Measurements from ENCODE around the gene ITGAD. TPM values are rescaled to one million over a fixed set of nuclear protein-coding genes. Genes with fewer than 3 reads are reported as not detected.

ITGAD gene
- total RNA-seq, 1 donor from 2014 or later = not detected

GRCh38 chr16:31377210-31377903 lies 15.8 kb upstream of the ITGAD start:
- Mint-ChIP-seq H3K36me3 (no peaks in the 10 kb centered on the region), H3K4me3 (no peak overlapping the region), H3K27me3 (ENCODE audit: low read depth) (peaks cover 46% of the 10 kb centered on the region), H3K4me1 (no peaks in the 10 kb centered on the region), H3K9me3 (no peaks in the 10 kb centered on the region), H3K27ac (no peak overlapping the region)
- no peak for DNase-seq (ENCODE audit: low spot score in 2 of 2, unreplicated experiment in 2 of 2)
- TF ChIP-seq CTCF (IDR thresholded peaks at IDR 0.05; ENCODE audit: unreplicated experiment) = no peak

- H3K4me3 Mint-ChIP-seq = no peak overlapping the region
- no peaks in the 10 kb centered on the region for H3K36me3 Mint-ChIP-seq
- H3K27ac Mint-ChIP-seq = no peak overlapping the region
- no peaks in the 10 kb centered on the region for H3K4me1 Mint-ChIP-seq
- H3K27me3 Mint-ChIP-seq (ENCODE audit: low read depth) = peaks cover 52% of the 10 kb centered on the region
- no peak for DNase-seq (ENCODE audit: low spot score in 2 of 2, unreplicated experiment in 2 of 2)
- TF ChIP-seq CTCF (IDR thresholded peaks at IDR 0.05; ENCODE audit: unreplicated experiment) = no peak
- H3K9me3 Mint-ChIP-seq = no peaks in the 10 kb centered on the region
Measured at GRCh38 chr16:31380201-31380600, 12.9 kb upstream of the ITGAD start.

GRCh38 chr16:31382485-31383161 lies 10.5 kb upstream of the ITGAD start:
- H3K4me1 Mint-ChIP-seq = peaks cover 3% of the 10 kb centered on the region
- peak in 1 of 2 experiments; percentile 65 for DNase-seq (ENCODE audit: low spot score in 2 of 2, unreplicated experiment in 2 of 2)
- peak; percentile 51 for TF ChIP-seq CTCF (IDR thresholded peaks at IDR 0.05; ENCODE audit: unreplicated experiment)
- no peak overlapping the region for H3K27ac Mint-ChIP-seq
- H3K36me3 Mint-ChIP-seq = no peaks in the 10 kb centered on the region
- no peak overlapping the region for H3K4me3 Mint-ChIP-seq
- no peaks in the 10 kb centered on the region for H3K9me3 Mint-ChIP-seq
- H3K27me3 Mint-ChIP-seq (ENCODE audit: low read depth) = peaks cover 46% of the 10 kb centered on the region

- TF ChIP-seq CTCF (IDR thresholded peaks at IDR 0.05; ENCODE audit: unreplicated experiment) = no peak
- no peak for DNase-seq (ENCODE audit: low spot score in 2 of 2, unreplicated experiment in 2 of 2)
- Mint-ChIP-seq H3K27ac (no peak overlapping the region), H3K4me1 (peaks cover 3% of the 10 kb centered on the region), H3K4me3 (no peak overlapping the region), H3K36me3 (no peaks in the 10 kb centered on the region), H3K27me3 (ENCODE audit: low read depth) (peaks cover 52% of the 10 kb centered on the region), H3K9me3 (no peaks in the 10 kb centered on the region)
Measured at GRCh38 chr16:31385680-31386079, 7.5 kb upstream of the ITGAD start.

GRCh38 chr16:31386157-31386984 lies 6.8 kb upstream of the ITGAD start:
- H3K27ac Mint-ChIP-seq = no peak overlapping the region
- no peak for TF ChIP-seq CTCF (IDR thresholded peaks at IDR 0.05; ENCODE audit: unreplicated experiment)
- no peak overlapping the region for H3K4me3 Mint-ChIP-seq
- no peak for DNase-seq (ENCODE audit: low spot score in 2 of 2, unreplicated experiment in 2 of 2)
- no peaks in the 10 kb centered on the region for H3K36me3 Mint-ChIP-seq
- H3K9me3 Mint-ChIP-seq = no peaks in the 10 kb centered on the region
- peaks cover 51% of the 10 kb centered on the region for H3K27me3 Mint-ChIP-seq (ENCODE audit: low read depth)
- H3K4me1 Mint-ChIP-seq = peaks cover 3% of the 10 kb centered on the region

Data from mesothelial cell of epicardium (in vitro differentiated cells).